Fibroblast of mammary gland (primary cell): ENCODE results near the gene TNFSF9.

ENCODE experiments used
- DNase-seq: peaks from one replicate; pipeline ENCODE4 v3.0.0-alpha.2; 2010; ENCODE audit warnings: low read depth
- H3K4me3 ChIP-seq: 2 replicates; pipeline ENCODE4 v1.5.1; 2011; ENCODE audit warnings: low read depth, mild to moderate bottlenecking, low read length, moderate library complexity; ENCODE audit not compliant: control insufficient read depth
- TF ChIP-seq, protein P1 (sequence below): conservative IDR thresholded peaks from 2 replicates; pipeline ENCODE4 v1.5.1; 2011; ENCODE audit warnings: low read depth, low read length, inconsistent platforms; ENCODE audit not compliant: control insufficient read depth, insufficient read depth

TNFSF9 gene

DNA sequence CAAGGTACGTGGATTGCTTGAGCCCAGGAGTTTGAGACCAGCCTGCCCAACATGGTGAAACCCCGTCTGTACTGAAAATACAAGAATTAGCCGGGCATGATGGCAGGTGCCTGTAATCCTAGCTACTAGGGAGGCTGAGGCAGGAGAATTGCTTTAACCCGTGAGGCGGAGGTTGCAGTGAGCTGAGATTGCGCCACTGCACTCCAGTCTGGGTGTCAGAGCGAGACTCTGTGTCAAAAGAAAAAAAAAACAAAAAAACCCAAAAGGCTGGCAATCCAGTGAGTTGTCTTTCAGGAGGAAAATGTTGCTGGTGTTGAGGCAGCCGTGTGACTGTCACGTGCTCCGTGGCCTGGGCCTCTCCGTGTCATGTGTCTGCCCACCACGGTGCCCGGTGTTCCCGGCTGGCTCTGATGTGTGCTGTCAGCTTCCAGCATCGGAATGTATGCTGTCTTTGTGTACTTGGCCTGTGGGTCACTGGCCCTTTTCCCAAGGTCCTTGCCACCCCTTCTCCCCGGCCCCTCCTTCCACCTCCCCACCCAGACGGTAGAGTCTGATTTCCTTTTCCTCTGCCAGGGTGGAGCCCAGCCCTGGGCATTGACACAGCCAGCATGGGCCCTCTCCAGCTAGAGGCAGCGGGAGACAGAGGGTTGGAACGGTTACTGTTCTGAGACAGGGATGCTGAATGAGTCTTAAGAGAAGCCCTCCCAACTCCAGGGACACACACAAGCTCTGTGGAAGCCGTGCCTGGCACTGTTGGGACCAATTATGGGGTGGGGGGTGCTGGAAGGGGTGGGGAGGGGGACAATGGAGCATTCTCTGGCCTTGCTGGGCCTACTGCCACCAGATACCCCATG, 21.5 kb upstream of the TNFSF9 start:
- TF ChIP-seq, protein P1, sequence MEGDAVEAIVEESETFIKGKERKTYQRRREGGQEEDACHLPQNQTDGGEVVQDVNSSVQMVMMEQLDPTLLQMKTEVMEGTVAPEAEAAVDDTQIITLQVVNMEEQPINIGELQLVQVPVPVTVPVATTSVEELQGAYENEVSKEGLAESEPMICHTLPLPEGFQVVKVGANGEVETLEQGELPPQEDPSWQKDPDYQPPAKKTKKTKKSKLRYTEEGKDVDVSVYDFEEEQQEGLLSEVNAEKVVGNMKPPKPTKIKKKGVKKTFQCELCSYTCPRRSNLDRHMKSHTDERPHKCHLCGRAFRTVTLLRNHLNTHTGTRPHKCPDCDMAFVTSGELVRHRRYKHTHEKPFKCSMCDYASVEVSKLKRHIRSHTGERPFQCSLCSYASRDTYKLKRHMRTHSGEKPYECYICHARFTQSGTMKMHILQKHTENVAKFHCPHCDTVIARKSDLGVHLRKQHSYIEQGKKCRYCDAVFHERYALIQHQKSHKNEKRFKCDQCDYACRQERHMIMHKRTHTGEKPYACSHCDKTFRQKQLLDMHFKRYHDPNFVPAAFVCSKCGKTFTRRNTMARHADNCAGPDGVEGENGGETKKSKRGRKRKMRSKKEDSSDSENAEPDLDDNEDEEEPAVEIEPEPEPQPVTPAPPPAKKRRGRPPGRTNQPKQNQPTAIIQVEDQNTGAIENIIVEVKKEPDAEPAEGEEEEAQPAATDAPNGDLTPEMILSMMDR = no peak
- DNase-seq = no peak
- no peak overlapping the region for H3K4me3 ChIP-seq

DNA sequence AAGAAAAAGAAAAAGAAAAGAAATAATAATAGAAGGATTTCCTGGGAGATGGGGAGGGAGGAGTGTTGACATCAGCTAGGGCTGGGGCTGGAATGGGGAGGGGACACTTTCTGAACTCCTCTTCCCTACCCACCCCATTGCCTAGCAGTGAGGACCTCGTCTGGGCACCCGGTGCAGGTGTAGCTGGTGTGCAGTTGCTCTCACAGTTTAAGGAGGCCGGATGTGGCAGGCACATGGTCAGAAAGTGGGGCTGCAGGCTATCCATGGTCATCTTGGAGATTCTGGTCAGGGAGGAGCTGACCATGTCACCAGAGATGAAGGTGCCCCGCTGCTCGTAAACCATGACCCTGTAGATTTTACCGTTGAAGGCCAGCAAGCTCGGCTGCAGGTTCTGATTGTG, 20.2 kb upstream of the TNFSF9 start:
- H3K4me3 ChIP-seq = no peak overlapping the region
- TF ChIP-seq, protein P1 = no peak
- DNase-seq = no peak

DNA sequence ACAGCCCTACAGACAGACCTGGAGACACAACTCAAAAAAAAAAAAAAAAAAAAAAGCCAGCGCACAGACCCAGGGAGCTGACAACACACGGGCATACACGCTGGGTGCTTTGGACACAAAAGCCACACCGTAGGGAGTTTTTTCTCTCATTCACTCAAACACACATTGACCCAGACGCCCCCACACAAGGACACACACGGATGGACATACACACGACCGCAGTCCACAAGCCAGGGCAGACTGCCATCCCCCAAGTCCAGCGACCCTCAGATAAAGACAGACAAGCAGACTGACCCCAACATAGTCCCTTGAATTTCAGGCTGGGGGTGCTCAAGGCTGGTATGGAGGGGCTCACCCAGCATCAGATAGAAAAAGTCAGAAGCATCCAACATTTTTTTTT, 16.7 kb upstream of the TNFSF9 start:
- TF ChIP-seq, protein P1 = no peak
- no peak overlapping the region for H3K4me3 ChIP-seq

GRCh38 chr19:6514926-6515544, 15.8 kb upstream of the TNFSF9 start:
- DNase-seq = no peak
- H3K4me3 ChIP-seq = no peak overlapping the region
- TF ChIP-seq, protein P1 = no peak

More for the DNA sequence above, 16.7 kb upstream of the TNFSF9 start:
- DNase-seq = no peak

- TF ChIP-seq, protein P1 = no peak
- peak; percentile 82 for DNase-seq
- peak overlapping the region; percentile 60 for H3K4me3 ChIP-seq
These were observed 14.7 kb upstream of the TNFSF9 start for GRCh38 chr19:6516018-6516658.

DNA sequence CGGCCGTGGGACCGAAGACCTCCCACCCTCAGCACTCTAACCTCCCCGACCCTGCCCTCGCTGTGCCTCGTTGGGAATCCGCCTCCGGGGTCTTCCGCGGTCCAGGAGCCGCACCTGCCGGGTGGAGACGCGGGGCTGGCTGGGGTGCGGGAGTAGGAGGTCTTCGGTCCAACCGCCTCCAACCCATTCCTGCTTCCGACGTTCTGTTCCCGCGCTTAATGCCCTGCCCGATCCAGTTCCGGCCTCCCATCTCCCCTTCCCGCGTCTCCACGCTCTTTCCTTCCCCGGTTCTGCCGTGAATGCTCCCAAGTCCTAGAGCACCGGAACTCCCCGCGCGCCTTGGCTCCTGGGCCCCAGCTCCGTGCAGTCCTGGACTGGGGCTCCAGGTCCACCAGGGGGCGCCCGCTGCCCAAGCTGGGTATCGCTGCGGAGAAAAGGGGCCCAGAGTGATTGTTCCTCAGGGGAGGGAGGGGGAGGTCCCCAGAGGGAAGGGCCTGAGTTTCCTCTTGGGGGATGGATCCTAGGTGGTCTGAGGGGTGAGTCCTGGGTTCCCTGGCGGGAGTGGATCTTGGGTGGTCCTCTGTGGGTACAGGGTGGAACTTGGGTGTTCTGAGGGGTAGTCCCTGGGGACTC, 14.1 kb upstream of the TNFSF9 start:
- peak overlapping the region; percentile 60 for H3K4me3 ChIP-seq
- DNase-seq = peak; percentile 72
- TF ChIP-seq, protein P1 = peak; percentile 84
